Naive thymus-derived CD4-positive, alpha-beta T cell (primary cell): Measurements from ENCODE around the gene ARHGAP19. TPM values are rescaled to one million over a fixed set of nuclear protein-coding genes. Genes with fewer than 3 reads are reported as not detected.
"Not testable (repeated sequence)": the region's sequence is repeated elsewhere in the genome, so short reads cannot be mapped to it uniquely, and the experiment has no call there.

Experiments used
- ATAC-seq: fragments of 150-1000 bp; cut with Tn5 transposase; 2 replicates; pipeline ENCODE4 v1.10.0; 2021; ENCODE audit warnings: mild to moderate bottlenecking, moderate library complexity
- CTCF ChIA-PET: fragments of 350-600 bp; sonication (Branson Sonifier 250); formaldehyde crosslinking; loops from one replicate; lab custom pipeline; 2021; ENCODE audit warnings: antibody characterized with exemption; lab: Charles Lee
- POLR2A ChIA-PET: fragments of 350-600 bp; sonication (Branson Sonifier 250); formaldehyde crosslinking; loops from one replicate; lab custom pipeline; 2021; ENCODE audit warnings: antibody characterized with exemption, inconsistent platforms; lab: Charles Lee
- DNase-seq, 9 donors: peaks; one replicate each; pipeline versions ENCODE4 v3.0.0 to v3.0.0-alpha.2; 2020 to 2022; ENCODE audit warnings: mixed read lengths in 1 of 9
- H3K27ac ChIP-seq: one replicate; pipeline ENCODE4 v1.7.0; 2013; ENCODE audit warnings: mild to moderate bottlenecking, low read depth, low read length, moderate library complexity
- H3K27me3 ChIP-seq, 2 donors: one replicate each; pipeline ENCODE4 v1.7.0; 2013; ENCODE audit warnings: low read length in 2 of 2, mild to moderate bottlenecking in 2 of 2, moderate library complexity in 2 of 2; ENCODE audit not compliant: control insufficient read depth in 2 of 2, insufficient read depth in 2 of 2
- H3K36me3 ChIP-seq, 3 experiments: 1 replicate in 2 of 3; 2 replicates in 1 of 3; pipeline ENCODE4 v1.7.0; 2013; ENCODE audit warnings: low read length in 3 of 3, mild to moderate bottlenecking in 3 of 3, moderate library complexity in 1 of 3; ENCODE audit not compliant: insufficient read depth in 3 of 3, control insufficient read depth in 2 of 3
- H3K4me1 ChIP-seq, 2 donors: one replicate each; pipeline ENCODE4 v1.7.0; 2013; ENCODE audit warnings: low read length in 2 of 2, mild to moderate bottlenecking in 2 of 2, moderate library complexity in 1 of 2; ENCODE audit not compliant: control insufficient read depth in 2 of 2, insufficient read depth in 2 of 2
- H3K4me3 ChIP-seq: 2 replicates; pipeline ENCODE4 v1.7.0; 2013; ENCODE audit warnings: mild to moderate bottlenecking, low read length
- H3K9me3 ChIP-seq, 3 experiments: 1 replicate in 2 of 3; 2 replicates in 1 of 3; pipeline ENCODE4 v1.7.0; 2013; ENCODE audit warnings: low read length in 3 of 3; ENCODE audit not compliant: control insufficient read depth in 2 of 3
- H3K27ac Mint-ChIP-seq, 9 donors: one replicate each; pipeline ENCODE4 v1.8.0; 2020 to 2022; ENCODE audit warnings: mixed read lengths in 9 of 9, mild to moderate bottlenecking in 8 of 9, moderate library complexity in 5 of 9, inconsistent platforms in 2 of 9
- H3K27me3 Mint-ChIP-seq, 5 donors: one replicate each; pipeline ENCODE4 v1.8.0; 2021 to 2022; ENCODE audit warnings: mixed read lengths in 5 of 5, mild to moderate bottlenecking in 1 of 5
- H3K36me3 Mint-ChIP-seq, 5 donors: one replicate each; pipeline ENCODE4 v1.8.0; 2020 to 2022; ENCODE audit warnings: mixed read lengths in 5 of 5, mild to moderate bottlenecking in 3 of 5, inconsistent platforms in 1 of 5
- H3K4me1 Mint-ChIP-seq, 7 donors: one replicate each; pipeline ENCODE4 v1.8.0; 2020 to 2022; ENCODE audit warnings: mixed read lengths in 7 of 7, mild to moderate bottlenecking in 3 of 7, inconsistent platforms in 1 of 7
- H3K4me3 Mint-ChIP-seq, 10 donors: one replicate each; pipeline ENCODE4 v1.8.0; 2020 to 2022; ENCODE audit warnings: mild to moderate bottlenecking in 10 of 10, mixed read lengths in 10 of 10, moderate library complexity in 6 of 10, inconsistent platforms in 2 of 10
- H3K9me3 Mint-ChIP-seq, 11 donors: one replicate each; pipeline ENCODE4 v1.8.0; 2020 to 2022; ENCODE audit warnings: mixed read lengths in 11 of 11, mild to moderate bottlenecking in 4 of 11, inconsistent platforms in 1 of 11, moderate library complexity in 1 of 11
- intact Hi-C, 2 donors: fragments of 100-400 bp; cut with micrococcal nuclease; formaldehyde crosslinking; loops; one replicate each; pipeline ENCODE4 v1.15.1; 2023
- polyA plus RNA-seq, 2 donors: library from polyadenylated mRNA; unstranded; fragments of 300-500 nt; fragmentation: Illumina TruSeq; gene quantifications; one replicate each; pipeline ENCODE4 v1.2.3, GENCODE V29; 2021
- total RNA-seq, 6 experiments: library from RNA in 5 of 6; stranded (reverse) in 5 of 6; gene quantifications; 1 replicate in 5 of 6; 2 replicates in 1 of 6; pipeline ENCODE4 v1.2.3 and lab custom pipeline; 2021 to 2026

The ARHGAP19 gene
- total and polyA plus RNA-seq, 7 experiments from 2014 or later = 5.7 to 40.1 (median 14.8) TPM

GRCh38 chr10:97270523-97271154 is 21.8 kb downstream of the ARHGAP19 start:
- intact Hi-C loops = no loop called here
- POLR2A ChIA-PET = interaction anchor here (0.6 kb wide), 1 partner anchor 16 kb away, joined by 4 read pairs; no protein-coding TSS in a partner anchor
- no peak for DNase-seq
- peaks cover 0 to 15% (median 10%) of the 10 kb centered on the region in 5 donors for H3K36me3 Mint-ChIP-seq
- no peak overlapping the region for H3K4me3 Mint-ChIP-seq
- H3K9me3 ChIP-seq = no peaks in the 10 kb centered on the region
- no peaks in the 10 kb centered on the region for H3K27me3 ChIP-seq
- H3K4me1 ChIP-seq = no peaks in the 10 kb centered on the region
- H3K27ac Mint-ChIP-seq = peak overlapping the region in 1 of 9 donors; percentile 56
- no peaks in the 10 kb centered on the region for H3K27me3 Mint-ChIP-seq
- no peak overlapping the region for H3K27ac ChIP-seq
- CTCF ChIA-PET = interaction anchor here (1.2 kb wide), 1 partner anchor 10 kb away, joined by 3 read pairs; no protein-coding TSS in a partner anchor
- H3K4me1 Mint-ChIP-seq = peaks cover 0 to 28% (median 9%) of the 10 kb centered on the region in 7 donors
- H3K9me3 Mint-ChIP-seq = peaks cover 0 to 2% (median 0%) of the 10 kb centered on the region in 11 donors
- H3K36me3 ChIP-seq = no peaks in the 10 kb centered on the region
- no peak for ATAC-seq
- H3K4me3 ChIP-seq = no peak overlapping the region

- H3K27ac Mint-ChIP-seq = no peak overlapping the region
- peaks cover 0 to 34% (median 17%) of the 10 kb centered on the region in 5 donors for H3K36me3 Mint-ChIP-seq
- H3K27me3 ChIP-seq = no peaks in the 10 kb centered on the region
- no peak overlapping the region for H3K4me3 ChIP-seq
- H3K4me1 ChIP-seq = no peaks in the 10 kb centered on the region
- peaks cover 0 to 28% (median 9%) of the 10 kb centered on the region in 7 donors for H3K4me1 Mint-ChIP-seq
- no peaks in the 10 kb centered on the region for H3K27me3 Mint-ChIP-seq
- peaks cover 0 to 17% (median 4%) of the 10 kb centered on the region in 3 experiments for H3K36me3 ChIP-seq
- H3K27ac ChIP-seq = no peak overlapping the region
- ChIA-PET POLR2A (no interaction called here), CTCF (interaction anchor here (1.9 kb wide), 1 partner anchor 10 kb away, joined by 15 read pairs; no protein-coding TSS in a partner anchor)
- ATAC-seq (no peak), DNase-seq (no peak)
- H3K9me3 Mint-ChIP-seq = peaks cover 0 to 2% (median 0%) of the 10 kb centered on the region in 11 donors
- no peaks in the 10 kb centered on the region for H3K9me3 ChIP-seq
- no peak overlapping the region for H3K4me3 Mint-ChIP-seq
- intact Hi-C loops = no loop called here
Observed at GRCh38 chr10:97267671-97268070, 24.8 kb downstream of the ARHGAP19 start.

GRCh38 chr10:97265095-97265494 is 27.3 kb downstream of the ARHGAP19 start:
- H3K27me3 ChIP-seq, POLR2A ChIA-PET, H3K4me1 ChIP-seq, DNase-seq, H3K4me3 ChIP-seq, H3K27me3 Mint-ChIP-seq, H3K4me3 Mint-ChIP-seq, H3K9me3 Mint-ChIP-seq, CTCF ChIA-PET, H3K9me3 ChIP-seq, ATAC-seq, H3K27ac ChIP-seq, H3K27ac Mint-ChIP-seq, intact Hi-C loops: not testable (repeated sequence)
- H3K36me3 ChIP-seq = peaks cover 0 to 20% (median 4%) of the 10 kb centered on the region in 3 experiments
- H3K36me3 Mint-ChIP-seq = peaks cover 0 to 33% (median 20%) of the 10 kb centered on the region in 5 donors
- H3K4me1 Mint-ChIP-seq = peaks cover 0 to 27% (median 9%) of the 10 kb centered on the region in 7 donors

- ChIA-PET CTCF (no interaction called here), POLR2A (no interaction called here)
- Histone ChIP-seq H3K36me3 (peaks cover 0 to 24% (median 10%) of the 10 kb centered on the region in 3 experiments), H3K27me3 (no peaks in the 10 kb centered on the region), H3K27ac (no peak overlapping the region), H3K4me3 (no peak overlapping the region), H3K4me1 (no peaks in the 10 kb centered on the region), H3K9me3 (no peaks in the 10 kb centered on the region)
- no peak for ATAC-seq
- peaks cover 6 to 39% (median 26%) of the 10 kb centered on the region in 5 donors for H3K36me3 Mint-ChIP-seq
- no peak overlapping the region for H3K27ac Mint-ChIP-seq
- H3K9me3 Mint-ChIP-seq = peaks cover 0 to 2% (median 0%) of the 10 kb centered on the region in 11 donors
- DNase-seq = no peak
- no peaks in the 10 kb centered on the region for H3K27me3 Mint-ChIP-seq
- peaks cover 0 to 22% (median 9%) of the 10 kb centered on the region in 7 donors for H3K4me1 Mint-ChIP-seq
- intact Hi-C loops = no loop called here
- H3K4me3 Mint-ChIP-seq = no peak overlapping the region
Observed at GRCh38 chr10:97263971-97264370, 28.5 kb downstream of the ARHGAP19 start.

GRCh38 chr10:97261656-97262055 is 30.8 kb downstream of the ARHGAP19 start:
- peaks cover 0 to 33% (median 11%) of the 10 kb centered on the region in 3 experiments for H3K36me3 ChIP-seq
- ChIA-PET CTCF (no interaction called here), POLR2A (no interaction called here)

GRCh38 chr10:97261183-97261582 is 31.3 kb downstream of the ARHGAP19 start:
- ChIA-PET CTCF (no interaction called here), POLR2A (no interaction called here)
- Mint-ChIP-seq H3K9me3 (no peaks in the 10 kb centered on the region), H3K27me3 (no peaks in the 10 kb centered on the region), H3K36me3 (peaks cover 8 to 36% (median 24%) of the 10 kb centered on the region in 5 donors), H3K4me1 (peaks cover 0 to 9% (median 0%) of the 10 kb centered on the region in 7 donors), H3K4me3 (no peak overlapping the region), H3K27ac (no peak overlapping the region)
- Histone ChIP-seq H3K27me3 (no peaks in the 10 kb centered on the region), H3K9me3 (no peaks in the 10 kb centered on the region), H3K27ac (no peak overlapping the region), H3K4me3 (no peak overlapping the region), H3K36me3 (peaks cover 0 to 36% (median 11%) of the 10 kb centered on the region in 3 experiments), H3K4me1 (no peaks in the 10 kb centered on the region)
- intact Hi-C loops = no loop called here
- no peak for ATAC-seq
- DNase-seq = no peak

More at GRCh38 chr10:97261656-97262055, 30.8 kb downstream of the ARHGAP19 start:
- DNase-seq (no peak), ATAC-seq (no peak)
- no peak overlapping the region for H3K4me3 Mint-ChIP-seq
- no peak overlapping the region for H3K4me3 ChIP-seq
- H3K27ac ChIP-seq = no peak overlapping the region
- peak overlapping the region in 1 of 9 donors; percentile 24 for H3K27ac Mint-ChIP-seq
- no peaks in the 10 kb centered on the region for H3K4me1 ChIP-seq
- H3K4me1 Mint-ChIP-seq = peaks cover 0 to 9% (median 0%) of the 10 kb centered on the region in 7 donors
- H3K9me3 Mint-ChIP-seq = no peaks in the 10 kb centered on the region
- intact Hi-C loops = no loop called here
- H3K9me3 ChIP-seq = no peaks in the 10 kb centered on the region
- no peaks in the 10 kb centered on the region for H3K27me3 ChIP-seq
- no peaks in the 10 kb centered on the region for H3K27me3 Mint-ChIP-seq
- peaks cover 6 to 38% (median 22%) of the 10 kb centered on the region in 5 donors for H3K36me3 Mint-ChIP-seq
